Measurements from ENCODE around the gene CRHR2. TPM values are rescaled to one million over a fixed set of nuclear protein-coding genes. Genes with fewer than 3 reads are reported as not detected.

CRHR2 gene
- total and polyA plus RNA-seq, 2 of the 13 experiments (the other 11 are each of a cell fraction or from before 2014, with no cell fraction given): not detected

GRCh38 chr7:30671793-30672465 is 10.3 kb downstream of the CRHR2 start (continued):
- TF ChIP-seq, protein P1, sequence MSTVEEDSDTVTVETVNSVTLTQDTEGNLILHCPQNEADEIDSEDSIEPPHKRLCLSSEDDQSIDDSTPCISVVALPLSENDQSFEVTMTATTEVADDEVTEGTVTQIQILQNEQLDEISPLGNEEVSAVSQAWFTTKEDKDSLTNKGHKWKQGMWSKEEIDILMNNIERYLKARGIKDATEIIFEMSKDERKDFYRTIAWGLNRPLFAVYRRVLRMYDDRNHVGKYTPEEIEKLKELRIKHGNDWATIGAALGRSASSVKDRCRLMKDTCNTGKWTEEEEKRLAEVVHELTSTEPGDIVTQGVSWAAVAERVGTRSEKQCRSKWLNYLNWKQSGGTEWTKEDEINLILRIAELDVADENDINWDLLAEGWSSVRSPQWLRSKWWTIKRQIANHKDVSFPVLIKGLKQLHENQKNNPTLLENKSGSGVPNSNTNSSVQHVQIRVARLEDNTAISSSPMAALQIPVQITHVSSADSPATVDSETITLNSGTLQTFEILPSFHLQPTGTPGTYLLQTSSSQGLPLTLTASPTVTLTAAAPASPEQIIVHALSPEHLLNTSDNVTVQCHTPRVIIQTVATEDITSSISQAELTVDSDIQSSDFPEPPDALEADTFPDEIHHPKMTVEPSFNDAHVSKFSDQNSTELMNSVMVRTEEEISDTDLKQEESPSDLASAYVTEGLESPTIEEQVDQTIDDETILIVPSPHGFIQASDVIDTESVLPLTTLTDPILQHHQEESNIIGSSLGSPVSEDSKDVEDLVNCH (CRISPR knock-in tag; IDR thresholded peaks at IDR 0.05): no peak
- no peak for TF ChIP-seq ZSCAN29 (CRISPR knock-in tag; conservative IDR thresholded peaks at IDR 0.05)
- no peak for TF ChIP-seq HDAC1 (CRISPR knock-in tag; IDR thresholded peaks at IDR 0.05)
- no peak for TF ChIP-seq CEBPB (IDR thresholded peaks at IDR 0.05; ENCODE audit: borderline replicate concordance, low read depth, low read length)
- TF ChIP-seq, protein P2, sequence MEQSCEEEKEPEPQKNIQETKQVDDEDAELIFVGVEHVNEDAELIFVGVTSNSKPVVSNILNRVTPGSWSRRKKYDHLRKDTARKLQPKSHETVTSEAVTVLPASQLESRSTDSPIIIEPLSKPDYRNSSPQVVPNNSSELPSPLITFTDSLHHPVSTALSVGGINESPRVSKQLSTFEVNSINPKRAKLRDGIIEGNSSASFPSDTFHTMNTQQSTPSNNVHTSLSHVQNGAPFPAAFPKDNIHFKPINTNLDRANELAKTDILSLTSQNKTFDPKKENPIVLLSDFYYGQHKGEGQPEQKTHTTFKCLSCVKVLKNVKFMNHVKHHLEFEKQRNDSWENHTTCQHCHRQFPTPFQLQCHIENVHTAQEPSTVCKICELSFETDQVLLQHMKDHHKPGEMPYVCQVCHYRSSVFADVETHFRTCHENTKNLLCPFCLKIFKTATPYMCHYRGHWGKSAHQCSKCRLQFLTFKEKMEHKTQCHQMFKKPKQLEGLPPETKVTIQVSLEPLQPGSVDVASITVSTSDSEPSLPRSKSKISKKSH (CRISPR knock-in tag; IDR thresholded peaks at IDR 0.05; ENCODE audit: borderline replicate concordance): no peak
- no peak for TF ChIP-seq ADNP (CRISPR knock-in tag; IDR thresholded peaks at IDR 0.05)
- TF ChIP-seq FIP1L1 (IDR thresholded peaks at IDR 0.05; ENCODE audit: borderline replicate concordance, insufficient read depth, low read depth, low read length): no peak
- TF ChIP-seq ZNF747 (CRISPR knock-in tag; IDR thresholded peaks at IDR 0.05; ENCODE audit: borderline replicate concordance): no peak
- TF ChIP-seq ZNF816 (CRISPR knock-in tag; IDR thresholded peaks at IDR 0.05; ENCODE audit: borderline replicate concordance): peak; percentile 73; the same call in 1 of the 2 replicates
- no peak for TF ChIP-seq U2AF1 (optimal IDR thresholded peaks at IDR 0.05; ENCODE audit: low read depth, low read length)
- TF ChIP-seq ZNF883 (CRISPR knock-in tag; IDR thresholded peaks at IDR 0.05; ENCODE audit: not compliant biosample characterization): no peak
- no peak for TF ChIP-seq NFRKB (IDR thresholded peaks at IDR 0.05)
- no peak for TF ChIP-seq THAP7 (CRISPR knock-in tag; IDR thresholded peaks at IDR 0.05)
- TF ChIP-seq TFDP2 (CRISPR knock-in tag; IDR thresholded peaks at IDR 0.05): no peak
- TF ChIP-seq SCMH1 (CRISPR knock-in tag; IDR thresholded peaks at IDR 0.05; ENCODE audit: borderline replicate concordance): no peak
- no peak for TF ChIP-seq RFX1 (IDR thresholded peaks at IDR 0.05)
- 0 out of 2 replicates have a peak, but pooled peaks have one; percentile 63 for TF ChIP-seq TMF1 (CRISPR knock-in tag; IDR thresholded peaks at IDR 0.05; ENCODE audit: low read depth)
- TF ChIP-seq SOX6 (IDR thresholded peaks at IDR 0.05): no peak
- no peak for TF ChIP-seq SOX6 (CRISPR knock-in tag; IDR thresholded peaks at IDR 0.05)
- TF ChIP-seq CBX2 (IDR thresholded peaks at IDR 0.05; ENCODE audit: low read depth, low read length): no peak
- TF ChIP-seq CBX2 (CRISPR knock-in tag; IDR thresholded peaks at IDR 0.05; ENCODE audit: low read depth): no peak
- TF ChIP-seq, protein P3, sequence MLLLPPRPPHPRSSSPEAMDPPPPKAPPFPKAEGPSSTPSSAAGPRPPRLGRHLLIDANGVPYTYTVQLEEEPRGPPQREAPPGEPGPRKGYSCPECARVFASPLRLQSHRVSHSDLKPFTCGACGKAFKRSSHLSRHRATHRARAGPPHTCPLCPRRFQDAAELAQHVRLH (CRISPR knock-in tag; IDR thresholded peaks at IDR 0.05; ENCODE audit: borderline replicate concordance, low read depth): peak; percentile 91; the same call in 1 of the 2 replicates
- no peak for TF ChIP-seq ZMYM3 (CRISPR knock-in tag; IDR thresholded peaks at IDR 0.05)
